OCI-LY3 (cell line): Measurements from ENCODE around the gene CFAP73.

Source experiments
- H2AFZ ChIP-seq: fragments of 200-600, 300-600 bp; shearing (Covaris generic); 2 replicates; pipeline ENCODE4 v1.6.0; 2014; ENCODE audit warnings: antibody characterized with exemption, low read depth, low read length
- H3K27ac ChIP-seq: fragments of 200-600, 300-600 bp; sonication (generic); 2 replicates; pipeline ENCODE4 v1.5.1; 2014; ENCODE audit warnings: mild to moderate bottlenecking, low read length, moderate library complexity, mixed read lengths
- H3K27me3 ChIP-seq: fragments of 200-600, 300-600 bp; sonication (generic); 2 replicates; pipeline ENCODE4 v1.6.1; 2014; ENCODE audit warnings: low read depth, low read length, mixed read lengths
- H3K36me3 ChIP-seq: fragments of 200-600, 300-600 bp; sonication (generic); replicated peaks from 2 replicates; pipeline ENCODE3; 2014; ENCODE audit warnings: low read depth, low read length, mixed read lengths
- H3K4me1 ChIP-seq: fragments of 300-600, 200-600 bp; sonication (generic); 2 replicates; pipeline ENCODE4 v1.6.1; 2014; ENCODE audit warnings: low read length, mixed read lengths
- H3K4me2 ChIP-seq: fragments of 200-600, 300-600 bp; sonication (generic); 2 replicates; pipeline ENCODE4 v1.6.1; 2014; ENCODE audit warnings: low read length, mixed read lengths
- H3K4me3 ChIP-seq: fragments of 300-600, 200-600 bp; sonication (generic); 2 replicates; pipeline ENCODE4 v1.5.1; 2014; ENCODE audit warnings: antibody characterized with exemption, mild to moderate bottlenecking, low read length, moderate library complexity
- H3K79me2 ChIP-seq: fragments of 300-600, 200-600 bp; shearing (Covaris generic); 2 replicates; pipeline ENCODE4 v1.6.1; 2014; ENCODE audit warnings: mild to moderate bottlenecking, low read length, mixed read lengths
- H3K9ac ChIP-seq: fragments of 300-600, 200-600 bp; shearing (Covaris generic); 2 replicates; pipeline ENCODE4 v1.6.0; 2014; ENCODE audit warnings: mild to moderate bottlenecking, low read length, moderate library complexity
- H3K9me3 ChIP-seq: fragments of 200-600, 300-600 bp; shearing (Covaris generic); 2 replicates; pipeline ENCODE4 v1.6.1; 2014; ENCODE audit warnings: low read length, mixed read lengths; ENCODE audit not compliant: insufficient read depth
- H4K20me1 ChIP-seq: fragments of 200-600, 300-600 bp; sonication (generic); 2 replicates; pipeline ENCODE4 v1.6.1; 2016; ENCODE audit warnings: low read length, mixed read lengths; ENCODE audit not compliant: insufficient read depth
- EZH2phosphoT487 ChIP-seq: fragments of 200-600 bp; shearing (Covaris generic); IDR thresholded peaks from 2 replicates; pipeline ENCODE4 v1.6.1; 2018; ENCODE audit warnings: antibody characterized with exemption, mixed run types, low read depth
- TF ChIP-seq, protein P1 (sequence below): fragments of 200-600, 300-600 bp; sonication (generic); IDR thresholded peaks from 2 replicates; pipeline ENCODE4 v1.5.1; 2014; ENCODE audit warnings: antibody characterized with exemption, low read length, low read depth

The CFAP73 gene

DNA sequence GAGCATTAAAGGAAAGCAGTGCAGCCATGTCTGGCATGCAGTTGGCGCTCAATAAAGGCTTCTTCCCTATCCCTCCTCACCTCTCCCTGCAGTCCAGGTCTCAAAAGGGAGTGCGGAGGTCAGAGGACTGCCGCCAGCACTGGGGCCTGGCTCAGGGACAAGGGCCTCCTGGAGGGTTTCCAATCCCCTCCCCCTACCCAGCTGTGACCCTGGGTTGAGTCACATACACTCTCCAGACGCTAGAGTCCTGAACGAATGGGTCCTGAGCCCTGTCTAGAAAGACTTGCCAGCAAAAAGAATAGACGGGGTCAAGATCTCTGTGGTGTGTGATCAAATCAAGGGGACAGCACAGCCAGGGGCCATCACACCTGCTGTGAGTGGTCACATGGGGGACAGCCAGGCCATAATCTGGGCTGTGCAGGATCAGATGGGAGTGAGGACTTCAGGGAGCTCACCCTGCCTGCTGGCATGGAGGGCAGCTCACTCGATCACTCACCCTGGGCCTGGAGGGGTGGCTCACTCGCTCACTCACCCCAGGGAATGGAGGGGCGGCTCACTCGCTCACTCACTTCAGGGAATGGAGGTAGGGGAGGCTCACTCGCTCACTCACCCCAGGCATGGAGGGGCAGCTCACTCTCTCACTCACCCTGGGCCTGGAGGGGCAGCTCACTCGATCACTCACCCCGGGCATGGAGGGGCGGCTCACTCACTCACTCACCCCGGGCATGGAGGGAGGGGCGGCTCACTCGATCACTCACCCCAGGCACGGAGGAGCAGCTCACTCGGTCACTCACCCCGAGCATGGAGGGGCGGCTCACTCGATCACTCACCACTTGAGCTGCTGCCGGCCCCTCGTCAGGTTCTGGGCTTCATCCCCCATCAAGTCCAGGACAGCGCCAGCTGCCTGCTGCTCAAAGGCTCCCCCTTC is 12.8 kb downstream of the CFAP73 start:
- Histone ChIP-seq H3K27ac (no peak overlapping the region), H3K9me3 (no peaks in the 10 kb centered on the region), H2AFZ (no peak overlapping the region), H3K79me2 (no peaks in the 10 kb centered on the region), H3K4me3 (no peak overlapping the region), H3K4me1 (0 out of 2 replicates have a peak, but pooled peaks cover 3% of the 10 kb centered on the region), H3K36me3 (peaks cover 61% of the 10 kb centered on the region), H3K9ac (no peak overlapping the region), H3K4me2 (no peak overlapping the region), H3K27me3 (no peaks in the 10 kb centered on the region), H4K20me1 (peaks cover 4% of the 10 kb centered on the region)
- TF ChIP-seq, protein P1, sequence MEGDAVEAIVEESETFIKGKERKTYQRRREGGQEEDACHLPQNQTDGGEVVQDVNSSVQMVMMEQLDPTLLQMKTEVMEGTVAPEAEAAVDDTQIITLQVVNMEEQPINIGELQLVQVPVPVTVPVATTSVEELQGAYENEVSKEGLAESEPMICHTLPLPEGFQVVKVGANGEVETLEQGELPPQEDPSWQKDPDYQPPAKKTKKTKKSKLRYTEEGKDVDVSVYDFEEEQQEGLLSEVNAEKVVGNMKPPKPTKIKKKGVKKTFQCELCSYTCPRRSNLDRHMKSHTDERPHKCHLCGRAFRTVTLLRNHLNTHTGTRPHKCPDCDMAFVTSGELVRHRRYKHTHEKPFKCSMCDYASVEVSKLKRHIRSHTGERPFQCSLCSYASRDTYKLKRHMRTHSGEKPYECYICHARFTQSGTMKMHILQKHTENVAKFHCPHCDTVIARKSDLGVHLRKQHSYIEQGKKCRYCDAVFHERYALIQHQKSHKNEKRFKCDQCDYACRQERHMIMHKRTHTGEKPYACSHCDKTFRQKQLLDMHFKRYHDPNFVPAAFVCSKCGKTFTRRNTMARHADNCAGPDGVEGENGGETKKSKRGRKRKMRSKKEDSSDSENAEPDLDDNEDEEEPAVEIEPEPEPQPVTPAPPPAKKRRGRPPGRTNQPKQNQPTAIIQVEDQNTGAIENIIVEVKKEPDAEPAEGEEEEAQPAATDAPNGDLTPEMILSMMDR = no peak
- no peak for TF ChIP-seq EZH2phosphoT487

DNA sequence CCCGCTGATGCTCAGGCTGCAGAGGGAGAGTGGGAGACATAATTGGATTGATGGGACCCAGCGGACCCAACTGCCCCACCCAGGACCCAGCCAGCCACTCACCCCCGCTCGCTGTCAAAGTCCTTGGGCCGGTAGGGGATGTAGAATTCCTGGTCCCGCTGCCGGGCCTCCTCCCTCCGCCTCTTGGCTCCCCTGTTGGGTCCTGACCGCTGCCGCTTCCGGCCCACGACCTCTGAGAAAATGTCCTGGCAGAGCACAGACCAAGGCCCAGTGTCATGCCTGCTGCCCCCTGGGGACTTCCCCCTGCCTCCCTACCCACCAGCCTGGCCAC is 13.5 kb downstream of the CFAP73 start:
- Histone ChIP-seq H3K27me3 (no peaks in the 10 kb centered on the region), H3K4me3 (no peak overlapping the region), H2AFZ (no peak overlapping the region), H3K4me2 (no peak overlapping the region), H4K20me1 (peaks cover 4% of the 10 kb centered on the region), H3K27ac (no peak overlapping the region), H3K9me3 (no peaks in the 10 kb centered on the region), H3K79me2 (no peaks in the 10 kb centered on the region), H3K9ac (no peak overlapping the region), H3K36me3 (peaks cover 61% of the 10 kb centered on the region), H3K4me1 (0 out of 2 replicates have a peak, but pooled peaks cover 3% of the 10 kb centered on the region)
- TF ChIP-seq EZH2phosphoT487 = no peak
- TF ChIP-seq, protein P1 = no peak

DNA sequence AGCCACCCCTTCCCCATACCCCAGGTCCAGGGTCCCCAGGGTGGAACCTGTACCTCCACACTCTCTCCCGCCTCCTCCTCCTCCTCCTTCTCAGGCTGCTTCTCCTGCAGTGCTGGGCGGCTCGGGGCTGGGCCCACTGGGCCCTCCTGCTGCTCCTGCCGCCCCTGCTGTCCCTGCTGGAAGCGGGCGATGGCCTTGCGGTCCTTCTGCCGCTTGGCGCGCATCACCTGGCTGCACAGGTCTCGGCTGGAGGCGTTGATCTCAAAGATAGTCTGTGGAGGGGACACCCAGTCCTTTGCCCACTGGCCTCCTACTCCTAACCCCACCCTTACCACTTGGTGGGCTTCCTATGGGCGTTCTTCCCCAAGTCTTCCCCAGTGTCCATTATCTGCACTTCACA is 14.5 kb downstream of the CFAP73 start:
- no peak overlapping the region for H3K9ac ChIP-seq

More for the DNA sequence above, 14.5 kb downstream of the CFAP73 start:
- Histone ChIP-seq H2AFZ (no peak overlapping the region), H3K4me3 (no peak overlapping the region), H4K20me1 (peaks cover 4% of the 10 kb centered on the region), H3K27me3 (no peaks in the 10 kb centered on the region), H3K4me1 (0 out of 2 replicates have a peak, but pooled peaks cover 3% of the 10 kb centered on the region), H3K36me3 (peaks cover 59% of the 10 kb centered on the region), H3K9me3 (no peaks in the 10 kb centered on the region), H3K4me2 (no peak overlapping the region), H3K27ac (no peak overlapping the region), H3K79me2 (no peaks in the 10 kb centered on the region)
- no peak for TF ChIP-seq EZH2phosphoT487
- TF ChIP-seq, protein P1 = no peak
